Lower lobe of right lung (tissue), 2 donors: ENCODE data around the gene SWT1. TPM values are rescaled to one million over a fixed set of nuclear protein-coding genes. Genes with fewer than 3 reads are reported as not detected.
A peak's percentile ranks its signal among the peaks of the same experiment; 100 is the strongest.

Experiments used
- ATAC-seq, 2 donors: fragments of 200-7000 bp; cut with Tn5 transposase; one replicate each; pipeline ENCODE4 v1.9.1; 2020 to 2022; ENCODE audit warnings: mild to moderate bottlenecking in 2 of 2, moderate library complexity in 2 of 2
- DNase-seq: peaks from one replicate; pipeline ENCODE4 v3.0.0-alpha.2; 2020
- H3K27ac ChIP-seq: fragments of 200-600 bp; one replicate; pipeline ENCODE4 v1.8.0; 2022
- H3K27me3 ChIP-seq: fragments of 200-600 bp; one replicate; pipeline ENCODE4 v1.8.0; 2022; ENCODE audit warnings: low read depth
- H3K36me3 ChIP-seq: fragments of 200-600 bp; one replicate; pipeline ENCODE4 v1.8.0; 2022; ENCODE audit warnings: mild to moderate bottlenecking
- H3K4me1 ChIP-seq: fragments of 200-600 bp; one replicate; pipeline ENCODE4 v1.8.0; 2022
- H3K4me3 ChIP-seq: fragments of 200-600 bp; one replicate; pipeline ENCODE4 v1.8.0; 2022; ENCODE audit warnings: mild to moderate bottlenecking
- H3K9me3 ChIP-seq: fragments of 200-600 bp; one replicate; pipeline ENCODE4 v1.8.0; 2022
- intact Hi-C: fragments of 100-400 bp; cut with DNase I; formaldehyde crosslinking; loops from one replicate; pipeline ENCODE4 v1.11.0; 2022
- long read RNA-seq: library from polyadenylated mRNA; unstranded; transcript quantifications from one replicate; pipeline ENCODE4 v2.0.0, GENCODE V29; 2021
- total RNA-seq: library from RNA; stranded (reverse); fragmentation: NEBNext Ultra II Directional; extraction: Animal tissue kit (Norgen Biotek cat#: 25700); gene quantifications from one replicate; pipeline ENCODE4 v1.2.1, GENCODE V29; 2021
- TF ChIP-seq, protein P1 (sequence below): fragments of 200-600 bp; IDR thresholded peaks from one replicate; pipeline ENCODE4 v1.8.0; 2022; ENCODE audit warnings: antibody characterized with exemption, mild to moderate bottlenecking
- donor health status: DM: no; HTN: yes; CAD: no; lungs with severe emphysema.

Gene SWT1, protein sequence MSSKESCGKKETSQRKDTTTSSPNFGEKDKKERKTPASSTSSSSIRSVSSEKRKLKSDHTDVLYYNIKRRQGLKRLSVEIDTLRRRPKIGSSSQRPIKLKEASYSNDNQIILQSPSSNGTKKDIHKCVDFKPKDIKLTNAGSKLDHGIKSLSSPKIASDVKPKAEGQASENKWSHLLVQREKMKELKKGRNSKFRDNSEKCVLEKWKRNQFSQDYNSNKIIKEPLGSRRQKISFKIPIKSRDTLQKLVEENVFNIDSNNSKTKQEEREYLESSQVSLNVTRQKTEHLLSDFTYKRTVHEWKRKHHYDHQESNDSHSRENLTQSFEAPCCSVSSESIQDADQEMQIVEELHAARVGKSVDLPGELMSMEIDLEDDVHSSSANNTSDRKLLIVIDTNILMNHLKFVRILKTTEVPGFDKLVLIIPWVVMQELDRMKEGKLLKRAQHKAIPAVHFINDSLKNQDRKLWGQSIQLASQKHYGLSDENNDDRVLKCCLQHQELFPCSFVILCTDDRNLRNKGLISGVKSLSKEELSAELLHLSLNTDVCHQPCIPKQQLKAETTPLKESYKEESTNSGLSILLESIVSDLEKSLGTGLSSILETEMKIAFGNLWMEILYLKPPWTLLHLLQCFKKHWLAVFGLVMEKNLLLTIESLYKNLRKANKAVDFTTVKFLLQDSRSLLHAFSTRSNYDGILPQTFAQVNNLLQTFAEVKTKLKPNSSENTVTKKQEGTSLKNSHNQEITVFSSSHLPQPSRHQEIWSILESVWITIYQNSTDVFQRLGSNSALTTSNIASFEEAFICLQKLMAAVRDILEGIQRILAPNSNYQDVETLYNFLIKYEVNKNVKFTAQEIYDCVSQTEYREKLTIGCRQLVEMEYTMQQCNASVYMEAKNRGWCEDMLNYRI
- total RNA-seq = 7.4 TPM
- long read RNA-seq, partial matches to known transcripts = 2 of 11 reads
- long read RNA-seq, other reads (novel, unspliced or antisense) = 8 of 11 reads

DNA sequence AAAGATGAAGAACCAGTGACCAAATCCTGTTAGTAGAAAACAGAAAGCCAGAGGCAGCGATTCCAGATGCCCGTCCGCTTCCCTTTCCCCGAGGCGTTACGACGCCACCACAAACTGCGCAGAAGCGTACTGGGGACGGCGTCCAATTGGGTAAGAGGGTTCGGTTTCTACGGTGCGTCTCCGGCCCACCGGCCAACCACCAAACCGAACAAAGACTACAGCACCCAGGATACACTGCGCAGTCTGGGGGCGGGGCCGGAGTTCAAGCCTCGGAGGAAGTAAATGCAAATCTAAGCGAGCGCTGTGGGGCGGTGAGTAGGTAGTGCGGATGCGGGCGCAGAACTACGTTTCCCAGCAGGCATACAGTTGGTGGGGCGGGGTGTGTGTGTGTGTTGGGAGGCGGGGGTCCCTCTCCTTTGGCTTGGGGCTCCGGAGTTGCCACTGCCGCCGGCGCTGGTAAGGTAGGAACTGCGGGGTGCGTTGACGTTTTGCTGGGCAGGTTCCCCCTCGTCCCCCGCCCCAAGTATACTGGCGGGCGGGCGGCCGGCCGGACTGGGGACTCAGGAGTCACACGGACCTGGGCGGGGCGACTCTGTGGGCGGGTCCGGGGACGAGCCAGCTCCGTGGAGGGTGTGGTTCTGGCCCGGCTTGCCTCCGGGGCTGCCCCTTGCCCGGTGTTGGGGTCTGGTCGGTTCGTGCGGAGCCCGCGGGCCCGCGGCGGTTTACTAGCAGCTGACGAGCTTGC is at the start of gene SWT1, which contains the start of gene TRMT1L:
SWT1 (plus strand) TSS at position 314 of the 745 bp plus-strand sequence. CDS start 3,675 bp downstream, outside the sequence.
TRMT1L (minus strand) TSS at position 100 of the 745 bp plus-strand sequence. CDS start 241 bp downstream, outside the sequence.
- Histone ChIP-seq H3K27ac (peak within 1 kb of the TSS; percentile 99), H3K4me3 (peak within 1 kb of the TSS; percentile 87), H3K27me3 (no peaks in the 10 kb centered on the region), H3K36me3 (no peaks in the 10 kb centered on the region), H3K4me1 (peaks cover 44% of the 10 kb centered on the region), H3K9me3 (no peaks in the 10 kb centered on the region)
- peak; percentile 100 for DNase-seq
- intact Hi-C loops = no loop called here
- TF ChIP-seq, protein P1, sequence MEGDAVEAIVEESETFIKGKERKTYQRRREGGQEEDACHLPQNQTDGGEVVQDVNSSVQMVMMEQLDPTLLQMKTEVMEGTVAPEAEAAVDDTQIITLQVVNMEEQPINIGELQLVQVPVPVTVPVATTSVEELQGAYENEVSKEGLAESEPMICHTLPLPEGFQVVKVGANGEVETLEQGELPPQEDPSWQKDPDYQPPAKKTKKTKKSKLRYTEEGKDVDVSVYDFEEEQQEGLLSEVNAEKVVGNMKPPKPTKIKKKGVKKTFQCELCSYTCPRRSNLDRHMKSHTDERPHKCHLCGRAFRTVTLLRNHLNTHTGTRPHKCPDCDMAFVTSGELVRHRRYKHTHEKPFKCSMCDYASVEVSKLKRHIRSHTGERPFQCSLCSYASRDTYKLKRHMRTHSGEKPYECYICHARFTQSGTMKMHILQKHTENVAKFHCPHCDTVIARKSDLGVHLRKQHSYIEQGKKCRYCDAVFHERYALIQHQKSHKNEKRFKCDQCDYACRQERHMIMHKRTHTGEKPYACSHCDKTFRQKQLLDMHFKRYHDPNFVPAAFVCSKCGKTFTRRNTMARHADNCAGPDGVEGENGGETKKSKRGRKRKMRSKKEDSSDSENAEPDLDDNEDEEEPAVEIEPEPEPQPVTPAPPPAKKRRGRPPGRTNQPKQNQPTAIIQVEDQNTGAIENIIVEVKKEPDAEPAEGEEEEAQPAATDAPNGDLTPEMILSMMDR = no peak
- ATAC-seq = peak; percentile 96 to 98

DNA sequence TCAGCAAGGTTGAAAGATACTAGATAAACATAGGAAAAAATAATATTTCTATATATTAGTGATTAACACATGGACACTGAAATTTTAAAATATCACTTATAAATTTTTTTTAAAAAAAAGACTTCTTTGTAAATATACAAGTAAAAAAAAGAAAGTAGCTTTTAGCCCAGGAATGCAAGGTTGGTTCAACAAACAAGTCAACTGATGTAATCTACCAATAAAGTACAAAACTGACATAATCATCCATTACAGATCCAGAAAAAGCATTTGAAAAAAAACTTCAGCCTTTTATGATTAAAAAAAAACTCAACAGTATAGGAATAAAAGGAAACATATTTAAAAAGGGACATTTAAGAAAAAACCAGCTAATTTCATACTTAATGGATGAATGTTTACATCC is 48.6 kb upstream of the SWT1 start:
- DNase-seq = no peak
- intact Hi-C loops = no loop called here
- no peak for ATAC-seq
- H3K4me3 ChIP-seq = no peak overlapping the region
- TF ChIP-seq, protein P1 = no peak
- H3K9me3 ChIP-seq = peaks cover 19% of the 10 kb centered on the region
- no peak overlapping the region for H3K27ac ChIP-seq
- no peaks in the 10 kb centered on the region for H3K4me1 ChIP-seq
- no peaks in the 10 kb centered on the region for H3K27me3 ChIP-seq
- H3K36me3 ChIP-seq = no peaks in the 10 kb centered on the region

DNA sequence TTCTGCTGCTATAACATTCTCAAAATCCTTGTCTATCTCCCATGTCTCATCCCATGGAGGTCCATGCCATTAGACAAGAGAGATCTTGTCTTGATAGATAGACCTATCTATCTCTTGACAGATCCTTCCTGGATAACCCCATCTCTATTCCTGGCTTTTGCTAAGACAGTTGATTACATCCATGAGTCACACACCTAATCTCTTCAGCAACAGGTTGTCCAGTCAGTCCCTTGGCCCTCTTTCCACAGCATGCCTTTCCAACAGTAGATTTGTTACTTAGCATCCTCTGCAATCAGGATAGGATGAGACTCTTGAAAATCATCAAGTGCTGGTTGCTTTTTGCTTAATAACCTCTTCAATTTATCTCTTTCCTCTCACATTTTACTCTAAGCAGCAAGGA is 46.8 kb upstream of the SWT1 start:
- intact Hi-C loops = no loop called here
- H3K4me3 ChIP-seq = no peak overlapping the region
- H3K27ac ChIP-seq = no peak overlapping the region
- H3K4me1 ChIP-seq = no peaks in the 10 kb centered on the region
- no peaks in the 10 kb centered on the region for H3K27me3 ChIP-seq
- no peaks in the 10 kb centered on the region for H3K36me3 ChIP-seq
- TF ChIP-seq, protein P1 = no peak
- no peak for ATAC-seq
- peaks cover 19% of the 10 kb centered on the region for H3K9me3 ChIP-seq
- DNase-seq = no peak

DNA sequence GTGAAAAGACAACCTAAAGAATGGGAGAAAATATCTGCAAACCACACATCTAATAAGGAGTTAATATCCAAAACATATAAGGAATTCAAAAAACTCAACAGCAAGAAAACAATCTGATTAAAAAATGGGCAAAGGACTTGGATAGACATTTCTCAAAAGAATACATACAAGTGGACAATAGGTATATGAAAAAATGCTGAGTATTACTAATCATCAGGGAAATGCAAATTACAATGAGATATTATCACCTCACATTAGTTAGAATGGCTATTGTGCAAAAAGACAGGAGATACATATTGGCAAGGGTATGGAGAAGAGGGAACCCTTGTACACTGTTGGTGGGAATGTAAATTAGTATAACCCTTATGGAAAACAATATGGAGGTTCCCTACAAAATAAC is 45.1 kb upstream of the SWT1 start:
- TF ChIP-seq, protein P1 = no peak
- Histone ChIP-seq H3K36me3 (no peaks in the 10 kb centered on the region), H3K27ac (no peak overlapping the region), H3K4me1 (no peaks in the 10 kb centered on the region), H3K9me3 (peaks cover 19% of the 10 kb centered on the region), H3K4me3 (no peak overlapping the region), H3K27me3 (no peaks in the 10 kb centered on the region)
- intact Hi-C loops = no loop called here
- ATAC-seq (no peak), DNase-seq (no peak)

DNA sequence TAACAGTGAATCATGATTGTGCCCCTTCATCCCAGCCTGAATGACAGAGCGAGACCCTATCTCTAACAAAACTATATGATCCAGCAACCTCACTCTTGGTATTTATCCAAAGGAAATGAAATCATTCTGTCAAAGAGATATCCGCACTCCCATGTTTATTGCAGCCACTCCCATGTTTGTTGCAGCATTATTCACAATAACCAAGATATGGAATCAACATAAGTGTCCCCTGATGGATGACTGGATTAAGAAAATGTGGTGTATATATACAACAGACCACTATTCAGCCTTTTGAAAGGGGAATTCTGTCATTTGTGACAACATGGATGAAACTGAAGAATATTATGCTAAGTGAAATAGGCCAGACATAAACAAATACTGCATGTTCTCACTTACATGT is 44.6 kb upstream of the SWT1 start:
- DNase-seq = no peak
- intact Hi-C loops = no loop called here
- Histone ChIP-seq H3K36me3 (peaks cover 4% of the 10 kb centered on the region), H3K27ac (no peak overlapping the region), H3K4me1 (no peaks in the 10 kb centered on the region), H3K4me3 (no peak overlapping the region), H3K27me3 (no peaks in the 10 kb centered on the region), H3K9me3 (peaks cover 19% of the 10 kb centered on the region)
- ATAC-seq = no peak
- TF ChIP-seq, protein P1 = no peak
